ENCODE data around the gene GRK4. TPM values are rescaled to one million over a fixed set of nuclear protein-coding genes. Genes with fewer than 3 reads are reported as not detected.
"Not testable (repeated sequence)": the region's sequence is repeated elsewhere in the genome, so short reads cannot be mapped to it uniquely, and the experiment has no call there.

The GRK4 gene
- total RNA-seq, 1 donor from 2014 or later, result 59.5 TPM

DNA sequence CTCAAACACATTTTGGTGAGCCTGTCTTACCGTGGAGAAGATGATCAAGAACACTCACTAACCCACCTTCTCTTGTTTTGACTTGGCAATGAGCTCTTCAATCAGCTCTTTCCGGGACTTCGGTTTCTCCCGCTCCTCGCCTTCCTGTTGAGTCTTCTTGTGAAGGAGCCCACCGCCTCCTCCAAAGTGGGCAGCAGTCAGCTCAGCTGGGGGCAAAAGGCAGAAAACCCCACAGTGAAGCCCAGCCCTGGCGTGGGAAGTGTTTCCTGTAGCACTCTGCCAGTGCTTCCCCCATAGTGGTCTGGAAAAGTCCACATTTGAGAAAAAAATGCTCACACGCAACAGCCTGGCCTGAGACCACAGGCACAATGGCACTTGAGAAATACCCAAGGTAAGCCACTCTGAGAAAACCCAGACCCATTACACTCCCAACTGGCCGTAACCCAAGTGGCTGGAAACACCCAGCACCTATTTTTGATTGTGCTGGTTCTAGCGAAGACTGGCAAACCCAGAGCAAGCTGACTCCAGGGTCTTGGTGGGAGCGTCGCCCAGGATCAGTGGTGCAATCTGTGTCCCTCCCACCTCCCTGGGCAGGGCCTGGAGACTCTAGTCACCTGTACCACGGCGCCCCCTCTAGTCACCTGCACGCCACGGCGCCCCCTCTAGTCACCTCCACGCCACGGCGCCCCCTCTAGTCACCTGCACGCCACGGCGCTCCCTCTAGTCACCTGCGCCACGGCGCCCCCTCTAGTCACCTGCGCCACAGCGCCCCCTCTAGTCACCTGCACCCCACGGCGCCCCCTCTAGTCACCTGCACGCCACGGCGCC is 8.8 kb upstream of the GRK4 start:
- no peak for DNase-seq (ENCODE audit: low spot score in 2 of 2)
- FAIRE-seq, result no peak

DNA sequence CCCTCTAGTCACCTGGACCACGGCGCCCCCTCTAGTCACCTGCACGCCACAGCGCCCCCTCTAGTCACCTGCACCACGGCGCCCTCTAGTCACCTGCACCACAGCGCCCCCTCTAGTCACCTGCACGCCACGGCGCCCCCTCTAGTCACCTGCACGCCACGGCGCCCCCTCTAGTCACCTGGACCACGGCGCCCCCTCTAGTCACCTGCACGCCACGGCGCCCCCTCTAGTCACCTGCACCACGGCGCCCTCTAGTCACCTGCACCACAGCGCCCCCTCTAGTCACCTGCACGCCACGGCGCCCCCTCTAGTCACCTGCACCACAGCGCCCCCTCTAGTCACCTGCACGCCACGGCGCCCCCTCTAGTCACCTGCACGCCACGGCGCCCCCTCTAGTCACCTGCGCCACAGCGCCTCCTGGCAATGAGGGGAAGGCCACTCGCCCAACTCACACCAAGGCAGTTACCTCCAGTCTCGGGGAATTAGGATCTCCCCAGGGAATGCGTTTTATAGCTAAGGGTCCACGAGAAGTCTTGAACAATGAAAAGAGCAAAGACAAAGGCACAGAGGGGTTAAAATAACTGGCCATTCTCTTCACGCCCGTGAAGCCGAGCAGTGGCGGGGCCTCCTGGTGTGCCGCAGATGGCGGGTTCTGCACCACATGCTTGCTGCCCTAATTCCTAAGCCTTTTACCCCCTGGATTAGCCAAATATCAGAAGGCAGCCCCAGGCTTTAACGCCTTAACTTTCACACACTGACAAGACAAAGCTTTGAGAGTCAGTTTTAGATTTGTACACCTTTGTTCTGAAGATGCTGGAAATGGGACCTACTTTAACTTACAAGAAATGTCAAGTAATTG is 8.0 kb upstream of the GRK4 start:
- not testable (repeated sequence) for DNase-seq (ENCODE audit: low spot score in 2 of 2); FAIRE-seq

DNA sequence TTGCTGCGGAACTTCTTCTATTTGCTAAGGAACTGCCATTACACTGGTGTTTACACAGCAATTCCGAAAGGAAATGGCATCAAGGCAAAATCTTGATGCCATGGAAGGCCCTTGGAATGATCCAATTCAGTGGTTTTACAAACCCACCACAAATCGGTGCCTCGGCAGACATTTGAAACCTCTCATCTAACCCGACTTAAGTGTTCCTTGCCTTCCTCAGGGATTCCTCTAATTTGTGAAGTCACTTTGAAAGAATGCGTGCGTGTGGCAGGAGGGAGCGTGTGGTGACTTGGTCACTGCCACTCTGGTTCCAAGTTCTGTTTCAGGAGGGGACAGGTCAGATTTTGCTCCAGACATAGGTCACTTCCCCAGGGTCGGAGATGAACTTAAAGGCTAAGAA is 4.9 kb upstream of the GRK4 start:
- FAIRE-seq (no peak), DNase-seq (ENCODE audit: low spot score in 2 of 2) (no peak)

DNA sequence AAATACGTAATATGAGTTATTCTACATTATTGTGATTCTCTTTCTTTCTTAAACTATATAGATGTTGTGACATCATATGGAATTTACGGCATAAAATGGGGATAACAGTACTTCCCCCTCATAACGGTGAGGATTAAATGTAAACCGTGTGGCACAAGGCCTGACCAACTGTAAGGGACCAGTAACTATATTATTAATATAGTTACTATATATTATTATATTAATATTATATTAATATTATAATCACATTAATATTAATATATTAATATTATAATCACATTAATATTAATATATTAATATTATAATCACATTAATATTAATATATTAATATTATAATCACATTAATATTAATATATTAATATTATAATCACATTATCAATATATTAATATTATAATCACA is 2.9 kb upstream of the GRK4 start:
- DNase-seq (ENCODE audit: low spot score in 2 of 2), result not testable (repeated sequence)
- peak; percentile 100 for FAIRE-seq

DNA sequence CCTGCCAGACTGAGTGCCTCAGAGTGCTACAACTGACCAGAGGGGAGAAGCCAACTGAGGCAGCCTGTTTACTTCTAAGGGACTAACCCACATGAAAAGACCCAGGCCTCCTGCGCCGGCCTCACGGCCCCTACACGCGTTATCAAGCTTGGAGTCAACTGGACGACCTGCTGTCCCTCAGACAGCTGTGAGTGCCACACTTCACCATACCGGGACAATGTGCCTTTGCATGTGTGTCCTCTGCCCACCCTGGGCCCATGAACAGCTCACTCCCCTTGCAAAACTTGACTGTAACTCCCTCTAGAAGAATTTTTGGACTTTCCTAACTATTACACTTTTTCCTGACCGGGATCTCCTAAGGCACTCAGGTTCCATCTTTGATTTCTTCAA is 2.0 kb upstream of the GRK4 start:
- DNase-seq (ENCODE audit: low spot score in 2 of 2) (no peak), FAIRE-seq (no peak)

DNA sequence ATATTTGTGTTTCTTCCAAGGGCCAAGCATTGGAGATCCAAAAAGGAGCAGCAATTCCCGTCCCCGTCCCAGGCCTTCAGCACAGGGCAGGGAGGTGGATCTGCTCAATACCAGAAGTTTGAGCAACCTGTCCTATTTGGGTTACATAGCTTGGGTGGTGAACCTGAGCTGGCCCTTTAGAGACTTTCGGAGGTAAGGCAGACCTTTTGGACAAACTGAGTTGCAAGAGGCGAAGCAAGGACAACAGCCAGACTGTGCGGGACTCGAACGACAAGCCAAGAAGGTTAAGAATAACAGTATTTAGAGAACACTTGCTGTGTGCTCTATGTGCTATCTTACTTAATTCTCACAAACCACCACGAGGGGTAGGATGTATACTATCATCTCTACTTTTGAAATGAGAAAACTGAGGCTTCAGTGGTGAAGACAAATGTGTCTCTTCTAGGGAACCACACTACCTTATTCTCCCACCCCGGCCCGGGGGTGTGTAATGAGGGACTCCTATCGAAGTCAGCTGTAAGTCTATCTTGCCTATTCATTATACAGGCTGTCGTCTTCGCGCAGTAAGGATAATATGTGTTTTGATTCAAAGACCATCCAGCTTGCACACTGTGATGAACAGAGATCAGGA is 1.4 kb upstream of the GRK4 start:
- DNase-seq (ENCODE audit: low spot score in 2 of 2) (no peak), FAIRE-seq (no peak)

DNA sequence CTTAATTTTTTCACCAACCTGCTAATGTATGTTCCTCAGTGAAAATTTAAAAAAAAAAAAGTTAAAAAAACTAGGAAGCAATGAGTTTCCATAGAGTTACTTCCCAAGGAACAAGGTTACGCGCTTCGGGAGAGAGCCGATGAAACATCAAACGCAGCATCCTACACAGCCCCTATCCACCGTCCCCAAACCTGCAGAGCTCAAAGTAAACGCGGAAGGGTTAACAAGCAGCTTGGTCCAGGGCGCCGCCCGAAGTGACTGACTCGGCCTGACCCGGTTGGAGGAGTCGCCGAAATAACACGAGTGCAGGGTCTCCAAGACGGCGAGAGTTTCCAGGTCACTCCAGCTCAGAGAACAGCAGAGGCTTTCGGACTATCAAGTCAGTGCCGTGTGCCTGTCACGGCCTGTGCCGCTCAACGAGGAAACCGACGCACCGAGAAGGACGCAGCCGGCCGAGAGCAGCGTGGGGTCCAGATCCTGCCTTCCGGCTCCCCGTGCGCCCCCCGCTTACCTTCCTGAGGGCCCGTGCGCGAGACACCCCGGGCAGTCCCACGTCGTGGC is 677 bp upstream of the GRK4 start:
- FAIRE-seq (no peak), DNase-seq (ENCODE audit: low spot score in 2 of 2) (peak in 1 of 2 donors; percentile 48)

DNA sequence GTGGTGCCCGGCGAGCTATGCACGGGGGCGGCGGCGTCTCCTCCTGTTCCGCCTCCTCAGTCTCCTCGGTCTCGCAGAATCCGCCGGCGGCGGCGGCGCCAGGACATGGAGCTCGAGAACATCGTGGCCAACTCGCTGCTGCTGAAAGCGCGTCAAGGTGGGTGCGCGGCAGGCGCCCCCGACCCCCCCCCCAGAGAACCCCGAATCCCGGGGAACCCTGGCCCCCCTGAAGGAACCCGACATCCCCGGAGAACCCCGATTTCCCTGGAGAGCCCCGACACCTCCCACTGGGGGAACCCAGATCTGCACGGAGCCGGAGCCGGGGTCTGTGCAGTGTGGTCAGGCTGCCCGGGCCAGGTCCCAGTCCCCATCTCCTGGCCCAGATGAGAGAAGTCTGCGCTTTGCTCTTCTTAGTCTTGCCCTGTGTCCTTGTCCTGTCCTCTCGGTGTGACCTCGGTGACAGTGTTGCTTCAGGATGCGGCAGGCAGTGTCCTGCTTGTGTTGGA is 648 bp downstream of the GRK4 start:
- FAIRE-seq (no peak), DNase-seq (ENCODE audit: low spot score in 2 of 2) (no peak)

DNA sequence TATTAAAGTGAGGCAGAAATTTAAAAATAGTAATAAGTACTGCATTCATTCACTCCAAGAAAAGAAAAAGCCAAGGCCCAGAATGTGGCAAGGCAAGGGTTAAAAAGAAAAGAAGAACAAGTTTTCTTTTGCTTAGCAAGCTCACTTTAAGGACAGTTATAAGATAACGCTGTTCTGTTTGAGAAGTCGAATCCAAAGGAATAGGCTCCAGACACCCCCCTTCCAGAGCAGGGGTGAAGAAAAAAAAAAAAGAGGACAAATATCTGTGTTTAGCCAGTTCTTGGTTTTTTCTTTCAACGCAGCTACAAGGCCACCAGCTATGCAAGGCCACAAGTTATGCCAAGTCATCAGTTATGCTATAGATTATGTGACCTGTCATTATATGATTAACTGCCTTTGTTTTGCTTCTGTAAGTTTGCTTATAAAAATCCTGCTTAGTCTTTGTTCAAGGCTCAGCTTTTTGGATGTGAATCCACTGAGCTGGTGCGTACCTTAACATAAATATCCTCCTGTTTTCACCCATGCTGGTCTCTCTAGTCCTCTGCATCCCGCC is 1.4 kb downstream of the GRK4 start:
- DNase-seq (ENCODE audit: low spot score in 2 of 2), result no peak
- FAIRE-seq, result no peak

DNA sequence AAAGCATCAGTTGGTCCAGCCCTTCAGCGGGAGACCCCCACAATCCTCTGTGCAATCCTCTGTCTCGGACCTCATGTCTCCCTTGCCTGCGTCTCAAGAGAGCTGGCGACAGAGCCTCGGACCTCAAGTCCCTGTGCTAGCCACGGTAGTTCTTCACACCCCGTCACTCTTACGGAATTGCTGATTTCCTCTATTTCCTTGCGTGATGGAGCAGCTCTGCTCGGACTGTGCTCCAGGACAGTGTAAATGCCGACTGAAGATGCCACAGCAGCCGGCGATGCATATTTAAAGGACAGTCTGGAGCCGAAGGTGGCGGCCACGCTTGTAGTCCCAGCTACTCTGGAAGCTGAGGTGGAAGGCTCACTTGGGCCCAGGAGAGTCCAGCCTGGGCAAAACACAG is 1.9 kb downstream of the GRK4 start:
- FAIRE-seq, result no peak

DNA sequence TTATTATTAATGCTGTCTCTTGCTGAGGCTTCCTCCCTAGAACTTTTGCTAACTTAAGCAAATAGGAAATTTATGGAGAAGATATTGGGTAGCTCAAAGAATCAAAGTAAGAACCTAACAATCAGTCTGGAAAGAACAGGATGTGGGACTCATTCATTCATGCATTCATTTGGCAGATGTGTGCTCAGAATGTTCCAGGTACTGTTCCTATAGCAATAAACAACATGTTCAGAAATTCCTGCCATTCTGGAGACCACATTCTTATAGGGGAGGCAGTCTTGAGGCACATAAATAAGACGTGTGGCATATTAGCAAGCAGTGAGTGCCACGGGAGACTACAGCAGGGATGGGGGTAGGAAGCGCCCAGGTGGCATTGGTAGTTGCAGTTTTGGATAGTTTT is 5.0 kb downstream of the GRK4 start:
- no peak for FAIRE-seq
- no peak for DNase-seq (ENCODE audit: low spot score in 2 of 2)

More for the DNA sequence above, 1.9 kb downstream of the GRK4 start:
- no peak for DNase-seq (ENCODE audit: low spot score in 2 of 2)

DNA sequence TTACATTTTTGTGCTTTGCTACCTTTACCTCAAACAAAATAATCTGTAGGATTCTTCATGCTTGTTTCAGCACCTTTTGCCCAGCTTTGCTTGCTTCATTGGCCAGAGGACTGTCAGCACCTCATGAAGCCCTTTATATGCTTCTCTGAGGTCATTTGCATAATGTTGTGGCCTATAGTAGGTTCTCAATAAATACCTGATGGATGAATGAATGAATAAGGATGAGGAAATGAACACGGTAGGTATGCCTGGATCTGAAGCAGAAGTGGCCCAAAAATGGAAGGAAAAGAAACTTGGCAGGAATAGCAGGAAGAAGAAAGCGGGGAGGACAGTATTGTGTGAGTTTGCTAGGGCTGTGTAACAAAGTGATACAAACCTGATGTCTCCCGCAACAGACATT is 7.9 kb downstream of the GRK4 start:
- no peak for FAIRE-seq
- no peak for DNase-seq (ENCODE audit: low spot score in 2 of 2)

DNA sequence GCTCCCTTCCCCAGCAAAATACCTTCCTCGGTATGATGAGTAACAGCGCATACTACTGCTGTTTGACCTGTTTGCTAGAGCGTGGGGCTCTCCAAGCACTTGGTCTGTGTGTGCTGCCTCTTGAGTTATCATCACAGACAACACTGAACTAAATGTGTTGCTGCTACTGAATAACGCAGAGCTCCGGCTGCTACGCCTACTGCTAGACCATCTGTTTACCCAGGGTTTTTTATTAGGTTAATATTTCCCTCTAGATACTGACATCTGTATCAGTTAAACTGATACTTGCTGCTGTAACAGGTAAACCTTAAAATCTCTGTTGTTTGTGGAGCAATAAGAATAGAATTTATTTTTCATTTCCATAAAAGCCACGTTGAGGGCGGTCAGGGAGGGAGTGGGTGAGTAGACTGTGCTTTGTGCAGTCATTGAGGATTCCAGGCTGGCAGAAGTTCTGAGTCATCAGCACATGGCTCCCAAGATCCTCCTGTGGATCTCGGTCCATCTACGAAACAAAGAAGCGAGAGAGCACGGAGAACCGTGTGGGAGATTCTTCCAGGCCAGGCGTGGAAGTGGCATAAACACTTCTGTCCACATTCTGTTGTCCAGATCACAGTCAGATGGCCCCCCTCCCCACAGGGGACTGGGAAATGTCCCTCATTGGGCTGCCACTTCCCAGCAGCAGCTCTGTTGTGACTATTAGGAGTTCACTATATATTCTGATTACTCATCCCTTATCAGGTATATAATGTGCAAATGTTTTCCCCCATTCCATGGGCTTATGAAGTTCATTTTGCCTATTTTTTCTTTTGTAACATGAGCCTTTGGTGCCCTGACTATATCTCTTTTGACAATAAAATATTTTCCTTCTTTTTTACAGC is 14.1 kb downstream of the GRK4 start:
- no peak for FAIRE-seq
- peak in 1 of 2 donors; percentile 55 for DNase-seq (ENCODE audit: low spot score in 2 of 2)

DNA sequence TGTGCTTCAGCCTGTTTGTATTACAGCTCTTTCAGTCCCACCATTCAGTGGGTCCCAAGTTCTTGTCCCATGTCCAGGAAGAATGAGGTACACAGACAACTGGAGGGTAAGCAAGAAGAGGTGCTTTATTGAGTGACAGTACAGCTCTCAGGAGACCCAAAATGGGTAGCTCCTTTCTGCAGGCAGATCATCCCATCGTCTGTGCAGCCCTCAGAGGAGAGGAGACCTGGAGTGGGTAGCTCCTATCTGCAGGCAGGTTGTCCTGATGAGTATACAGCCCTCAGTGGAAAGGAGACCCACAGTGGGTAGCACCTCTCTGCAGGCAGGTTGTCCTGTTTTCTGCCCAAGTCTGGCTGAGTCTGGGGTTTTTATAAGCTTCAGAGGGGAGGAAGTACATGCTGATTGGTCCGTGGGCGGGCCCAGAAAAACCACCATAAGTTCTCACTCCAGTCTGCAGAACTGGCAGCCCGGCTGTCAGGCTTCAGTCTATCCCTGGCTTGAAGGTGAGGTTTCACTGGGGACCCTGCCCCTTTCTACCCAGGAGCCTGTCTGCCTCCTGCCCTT is 18.0 kb downstream of the GRK4 start:
- FAIRE-seq, result no peak

DNA sequence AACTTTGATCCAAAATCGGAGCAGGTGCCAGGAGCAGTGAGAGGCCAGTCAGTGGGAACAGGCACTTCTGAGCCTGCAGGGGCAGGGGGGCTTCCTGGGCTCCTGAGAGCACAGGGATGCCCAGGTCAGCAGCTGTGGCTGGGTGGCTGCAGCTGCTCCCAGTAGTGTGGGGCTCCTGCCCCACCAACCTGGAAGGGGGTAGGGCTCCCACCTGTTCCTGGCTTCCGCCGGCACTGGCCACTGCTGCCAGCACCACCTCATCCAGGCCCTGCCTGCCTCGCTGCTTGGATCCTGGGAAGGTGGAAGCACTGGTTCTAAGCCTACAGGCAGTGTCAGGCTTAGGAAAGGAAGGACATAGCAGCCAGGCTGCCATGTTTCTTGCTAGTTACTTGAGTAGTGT is 18.6 kb downstream of the GRK4 start:
- DNase-seq (ENCODE audit: low spot score in 2 of 2), result no peak
- FAIRE-seq, result no peak

More for the DNA sequence above, 18.0 kb downstream of the GRK4 start:
- DNase-seq (ENCODE audit: low spot score in 2 of 2), result no peak

DNA sequence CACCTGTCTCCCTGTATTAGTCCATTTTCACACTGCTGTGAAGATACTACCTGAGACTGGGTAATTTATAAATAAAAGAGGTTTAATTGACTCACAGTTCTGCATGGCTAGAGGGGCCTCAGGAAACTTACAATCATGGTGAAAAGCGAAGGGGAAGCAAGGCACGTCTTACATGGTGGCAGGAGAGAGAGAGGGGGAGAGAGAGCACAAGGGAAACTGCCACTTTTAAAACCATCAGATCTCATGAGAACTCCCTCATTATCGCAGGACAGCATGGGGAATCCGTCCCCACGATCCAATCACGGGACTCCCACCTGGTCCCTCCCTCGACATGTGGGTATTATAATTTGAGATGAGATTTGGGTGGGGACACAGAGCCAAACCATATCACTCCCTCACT is 20.3 kb downstream of the GRK4 start:
- FAIRE-seq; DNase-seq (ENCODE audit: low spot score in 2 of 2): not testable (repeated sequence)

DNA sequence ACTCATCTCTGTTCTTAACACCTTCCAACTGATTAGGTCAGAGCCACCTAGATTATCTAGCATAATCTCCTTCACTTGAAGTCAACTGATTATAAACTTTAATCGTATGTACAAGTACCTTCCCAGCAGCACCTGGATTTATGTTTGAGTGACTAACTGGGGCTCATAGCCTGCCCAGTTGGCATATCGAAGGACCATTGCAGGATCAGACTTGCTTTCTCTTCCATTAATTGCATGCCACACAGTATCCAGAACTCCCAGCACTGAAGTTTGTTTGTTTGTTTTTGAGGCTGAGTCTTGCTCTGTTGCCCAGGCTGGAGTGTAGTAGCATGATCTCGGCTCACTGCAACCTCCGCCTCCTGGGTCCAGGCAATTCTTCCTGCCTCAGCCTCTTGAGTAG is 27.9 kb downstream of the GRK4 start:
- FAIRE-seq, result no peak
- DNase-seq (ENCODE audit: low spot score in 2 of 2), result no peak

DNA sequence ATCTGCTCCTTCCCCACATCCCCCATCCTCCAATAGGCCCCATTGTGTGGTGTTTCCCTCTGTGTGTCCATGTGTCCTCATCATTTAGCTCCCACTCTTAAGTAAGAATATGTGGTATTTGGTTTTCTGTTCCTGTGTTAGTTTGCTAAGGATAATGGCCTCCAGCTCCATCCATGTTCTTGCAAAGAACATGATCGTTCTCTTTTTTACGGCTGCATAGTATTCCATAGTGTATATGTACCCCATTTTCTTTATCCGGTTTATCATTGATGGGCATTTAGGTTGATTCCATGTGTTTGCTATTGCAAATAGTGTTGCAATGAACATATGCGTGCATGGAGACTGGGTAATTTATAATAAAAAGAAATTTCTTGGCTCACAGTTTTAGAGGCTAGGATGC is 31.5 kb downstream of the GRK4 start:
- DNase-seq (ENCODE audit: low spot score in 2 of 2), result no peak
- FAIRE-seq, result no peak

Data from frontal cortex (tissue), 4 donors.